Stimulated activated CD8-positive, alpha-beta memory T cell treated with anti-CD3 and anti-CD28 coated beads, Interleukin-4, amount 100 ng/mL, for 48 hours (primary cell): ENCODE data around the gene MCFD2.
A peak's percentile ranks its signal among the peaks of the same experiment; 100 is the strongest.
"Not testable (repeated sequence)": the region's sequence is repeated elsewhere in the genome, so short reads cannot be mapped to it uniquely, and the experiment has no call there.

Experiments used
- DNase-seq: peaks from one replicate; pipeline ENCODE4 v3.0.0-alpha.2; 2020

The MCFD2 gene

GRCh38 chr2:46900381-46900780 is 15.2 kb downstream of the MCFD2 start:
- DNase-seq: no peak

DNA sequence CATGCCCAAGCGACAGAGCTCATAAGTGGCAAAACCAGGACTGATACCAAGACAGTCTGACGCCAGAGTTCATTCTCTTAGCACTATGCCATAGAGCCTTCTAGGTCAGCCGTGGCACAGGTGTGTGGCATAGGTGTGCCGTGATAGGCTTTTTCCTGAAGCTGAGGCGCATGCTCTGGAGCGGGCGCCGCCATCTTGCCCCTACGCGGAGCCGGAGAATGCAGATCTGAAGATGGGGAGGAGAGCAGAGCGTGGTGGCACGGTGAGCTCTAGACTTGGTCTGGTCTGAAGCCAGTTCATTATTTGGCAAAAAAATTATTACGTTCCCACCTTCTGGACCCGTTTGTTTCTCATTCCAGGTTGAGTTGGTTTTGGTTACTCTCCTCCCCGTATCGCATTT is 16.6 kb downstream of the MCFD2 start:
- no peak for DNase-seq

DNA sequence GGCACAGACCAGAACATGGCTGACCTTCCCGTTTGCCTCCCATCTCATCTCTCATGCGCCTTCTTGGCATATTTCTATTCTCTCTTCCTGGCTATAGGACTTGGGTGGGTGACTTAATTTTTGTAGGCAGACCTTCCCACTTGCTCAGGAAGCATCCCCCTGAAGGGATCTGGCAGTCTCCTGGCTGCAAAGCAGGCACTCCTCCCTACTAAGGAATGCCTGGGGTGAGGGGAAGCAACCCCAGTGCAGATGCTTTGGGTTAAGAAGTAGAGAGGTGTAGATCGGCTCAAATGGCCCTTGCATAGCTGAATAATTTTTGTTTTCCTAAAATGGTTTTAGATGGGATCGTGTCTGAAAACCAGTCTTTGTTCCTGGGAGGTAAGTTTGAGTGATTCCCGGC is 17.6 kb downstream of the MCFD2 start:
- no peak for DNase-seq

DNA sequence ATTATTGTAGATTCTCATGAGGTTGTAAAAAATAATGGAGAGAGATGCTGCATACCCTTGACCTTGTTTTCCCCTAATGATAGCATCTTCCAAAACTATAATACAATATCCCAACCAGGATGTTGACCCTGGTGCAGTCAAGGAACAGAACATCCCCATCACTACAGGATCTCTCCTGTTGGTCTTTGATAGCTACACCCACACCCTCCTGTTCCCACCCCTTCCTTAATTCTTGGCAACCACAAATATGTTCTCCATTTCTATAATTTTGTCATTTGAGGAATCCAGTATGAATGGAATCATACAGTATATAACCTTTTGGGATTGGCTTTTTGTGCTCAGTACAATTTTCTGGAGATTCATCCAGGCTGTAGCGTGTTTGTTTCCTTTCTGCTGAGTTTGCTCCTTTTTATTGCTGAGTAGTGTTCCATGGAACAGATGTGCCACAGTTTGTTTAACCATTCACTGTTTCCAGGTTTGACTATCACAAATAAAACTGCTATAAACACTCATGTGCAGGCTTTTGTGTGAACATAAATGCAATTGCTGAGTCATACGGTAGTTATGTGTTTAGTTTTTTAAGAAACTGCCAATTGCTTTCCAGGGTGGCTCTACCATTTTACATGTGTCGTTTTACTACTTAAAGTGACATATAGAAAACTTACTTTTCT is 22.2 kb downstream of the MCFD2 start:
- no peak for DNase-seq

GRCh38 chr2:46891956-46892553 is 23.6 kb downstream of the MCFD2 start:
- no peak for DNase-seq

- no peak for DNase-seq
Measured at GRCh38 chr2:46888421-46888952, 27.1 kb downstream of the MCFD2 start.

DNA sequence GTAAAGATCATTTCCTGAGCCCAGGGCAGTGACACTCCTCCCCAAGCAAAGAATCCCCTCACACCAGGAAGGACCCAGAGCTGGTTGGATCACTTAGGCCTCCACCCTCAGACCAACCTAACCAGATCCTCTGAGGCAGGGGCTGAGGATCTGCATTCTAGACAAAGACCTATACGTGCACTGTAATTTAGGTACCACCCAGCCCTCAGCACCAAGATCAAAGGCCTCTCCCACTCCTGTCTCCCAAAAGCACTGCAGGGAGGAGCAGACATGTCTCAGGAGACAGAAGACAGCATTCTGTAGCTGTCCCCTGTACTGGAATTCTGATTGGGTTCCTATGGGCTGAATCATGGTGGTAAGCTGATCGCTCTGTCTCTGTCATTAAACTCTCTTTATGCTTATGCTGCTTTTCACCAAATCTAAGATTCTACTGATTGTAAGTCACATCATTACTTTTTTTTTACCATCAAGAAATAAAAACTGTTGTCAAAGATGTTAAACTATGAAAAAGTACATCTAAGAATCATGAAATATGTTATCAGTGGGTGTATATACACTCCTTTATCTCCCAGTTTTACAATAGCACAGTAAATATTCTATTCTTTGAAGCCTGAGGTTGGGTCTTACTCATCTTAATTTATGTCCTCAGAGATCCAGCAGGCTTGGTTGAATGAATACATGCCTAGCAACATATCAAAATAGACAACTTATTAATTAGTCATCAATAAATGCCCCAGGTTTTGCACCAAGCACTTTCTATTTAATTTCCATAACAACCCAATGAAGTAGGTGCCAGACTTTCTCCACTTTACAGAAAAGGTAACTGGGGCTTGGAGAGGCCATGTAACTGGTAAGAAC is 28.3 kb downstream of the MCFD2 start:
- DNase-seq: no peak

- DNase-seq: peak; percentile 31
Measured at GRCh38 chr2:46886268-46887027, 29.2 kb downstream of the MCFD2 start.

- no peak for DNase-seq
Measured at GRCh38 chr2:46885376-46885775, 30.2 kb downstream of the MCFD2 start.

DNA sequence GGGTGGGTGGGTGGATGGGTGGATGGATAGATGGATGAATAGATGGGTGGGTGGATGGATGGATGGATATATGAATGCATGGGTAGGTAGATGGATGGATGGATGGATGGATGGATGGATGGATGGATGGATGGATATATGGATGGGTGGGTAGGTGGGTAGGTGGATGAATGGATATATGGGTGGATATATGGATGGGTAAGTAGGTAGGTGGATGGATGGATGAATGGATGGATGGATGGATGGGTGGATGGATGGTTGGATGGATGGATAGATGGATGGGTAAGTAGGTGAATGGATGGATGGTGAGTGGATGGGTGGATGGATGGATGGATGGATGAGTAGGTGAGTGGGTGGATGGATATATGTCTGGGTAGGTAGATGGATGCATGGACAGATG is 36.1 kb downstream of the MCFD2 start:
- no peak for DNase-seq

- no peak for DNase-seq
Measured at GRCh38 chr2:46878886-46879285, 36.7 kb downstream of the MCFD2 start.

DNA sequence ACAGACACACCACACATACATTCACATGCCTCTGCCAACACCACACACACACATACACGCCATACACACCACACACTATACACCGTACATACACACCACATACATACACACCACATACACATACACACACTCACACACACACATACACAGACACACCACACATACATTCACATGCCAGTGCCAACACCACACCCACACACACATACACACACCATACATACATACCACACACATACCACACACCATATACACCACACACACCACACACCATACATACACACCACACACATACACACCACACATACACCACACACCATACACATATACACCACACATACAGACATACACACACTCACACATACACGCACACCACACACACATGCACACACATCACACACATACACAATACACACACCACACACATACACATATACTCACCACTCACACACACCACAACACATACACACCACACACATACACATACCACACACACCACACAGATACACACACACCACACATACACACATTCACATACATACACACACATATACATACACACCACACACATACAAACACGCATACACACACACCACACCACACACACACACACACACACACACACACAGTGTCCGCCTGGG is 37.2 kb downstream of the MCFD2 start:
- DNase-seq: no peak

- DNase-seq: no peak
Measured at GRCh38 chr2:46877619-46878113, 37.9 kb downstream of the MCFD2 start.

- no peak for DNase-seq
Measured at GRCh38 chr2:46876741-46877384, 38.7 kb downstream of the MCFD2 start.

DNA sequence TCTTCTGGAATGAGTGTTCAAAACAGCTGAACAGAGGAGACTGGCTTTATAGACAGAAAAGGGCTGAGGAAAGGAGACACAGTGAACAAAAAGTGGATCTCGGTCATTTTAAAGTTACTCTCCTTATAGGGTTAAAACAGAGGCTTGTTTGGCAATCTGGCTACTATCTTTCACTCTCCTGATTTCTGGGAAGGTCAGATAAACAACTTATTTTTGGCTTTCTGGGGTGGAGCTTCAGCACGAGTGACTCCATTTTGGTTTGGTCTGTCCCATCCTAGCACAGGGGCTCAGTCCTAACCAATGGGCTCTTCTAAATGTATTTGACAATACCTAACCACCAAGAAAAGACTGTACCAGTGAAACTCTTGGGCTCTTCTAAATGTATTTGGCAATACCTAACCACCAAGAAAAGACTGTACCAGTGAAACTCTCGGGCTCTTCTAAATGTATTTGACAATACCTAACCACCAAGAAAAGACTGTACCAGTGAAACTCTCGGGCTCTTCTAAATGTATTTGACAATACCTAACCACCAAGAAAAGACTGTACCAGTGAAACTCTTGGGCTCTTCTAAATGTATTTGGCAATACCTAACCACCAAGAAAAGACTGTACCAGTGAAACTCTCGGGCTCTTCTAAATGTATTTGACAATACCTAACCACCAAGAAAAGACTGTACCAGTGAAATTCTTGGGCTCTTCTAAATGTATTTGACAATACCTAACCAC is 39.5 kb downstream of the MCFD2 start:
- DNase-seq: not testable (repeated sequence)

GRCh38 chr2:46875226-46875899 is 40.2 kb downstream of the MCFD2 start:
- no peak for DNase-seq

GRCh38 chr2:46874236-46874929 is 41.2 kb downstream of the MCFD2 start:
- DNase-seq: no peak

DNA sequence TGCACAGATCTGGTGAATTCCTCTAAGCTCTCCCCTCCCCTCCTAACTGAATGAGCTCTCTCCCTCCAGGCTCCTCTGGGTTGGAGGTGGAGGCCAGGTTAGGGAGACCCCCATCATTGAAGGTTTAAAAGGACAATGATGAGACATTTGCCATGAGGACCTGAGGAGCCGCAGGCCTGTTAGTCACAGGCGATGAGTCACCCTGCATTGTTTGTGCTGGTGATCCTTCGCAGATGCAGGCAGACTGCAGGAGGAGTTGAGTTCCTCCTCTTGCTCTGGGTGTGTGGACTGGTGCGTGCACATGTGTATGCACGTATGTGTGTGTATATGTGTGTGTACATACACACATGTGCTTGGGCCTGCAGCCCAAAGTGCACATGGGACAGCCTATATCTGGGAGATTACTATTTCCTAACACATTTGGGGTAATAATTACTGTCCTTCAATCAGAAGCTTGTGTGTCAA is 42.0 kb downstream of the MCFD2 start:
- DNase-seq: peak; percentile 63

DNA sequence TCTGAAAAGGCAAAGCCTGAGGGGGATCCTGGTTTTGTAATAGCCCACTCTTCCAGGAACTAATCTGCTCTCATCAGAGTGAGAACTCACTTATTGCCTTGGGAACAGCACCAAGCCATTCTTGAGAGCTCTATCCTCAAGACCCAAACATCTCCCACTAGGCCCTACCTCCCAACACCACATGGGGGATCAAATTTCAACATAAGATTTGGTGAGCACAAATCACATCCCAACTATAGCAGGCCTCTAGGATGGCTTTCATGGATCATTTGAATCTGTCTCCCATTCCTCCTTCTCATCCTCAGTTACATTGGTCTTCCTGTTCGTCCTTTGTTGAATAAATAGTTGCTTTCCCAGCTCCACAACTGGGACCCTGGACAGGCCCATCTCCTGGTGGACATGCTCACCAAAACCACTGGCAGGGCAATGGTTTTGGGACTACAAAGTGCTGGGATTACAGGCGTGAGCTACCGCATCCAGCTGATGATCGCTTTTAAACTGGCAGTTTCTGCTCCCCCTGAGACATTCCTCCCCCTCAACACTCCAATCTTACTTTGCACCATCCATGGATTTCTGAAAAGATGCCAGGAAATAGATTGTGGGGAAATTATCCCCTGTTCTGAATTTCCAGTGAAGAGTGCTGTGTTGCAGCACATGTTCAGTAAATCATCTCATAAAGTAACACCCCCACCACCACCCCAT is 42.6 kb downstream of the MCFD2 start:
- no peak for DNase-seq
